KMS-11 (cell line): ENCODE results near the gene GPR151.

ENCODE experiments used
- H2AFZ ChIP-seq: fragments of 200-600 bp; sonication (generic); 2 replicates; pipeline ENCODE4 v1.6.1; 2016; ENCODE audit warnings: antibody characterized with exemption, mixed run types, low read depth
- H3K27ac ChIP-seq: fragments of 200-600 bp; sonication (generic); 2 replicates; pipeline ENCODE4 v1.6.1; 2016; ENCODE audit warnings: mild to moderate bottlenecking, mixed run types
- H3K27me3 ChIP-seq: fragments of 200-600 bp; sonication (generic); 2 replicates; pipeline ENCODE4 v1.6.1; 2017; ENCODE audit warnings: mild to moderate bottlenecking, low read depth, mixed run types, moderate library complexity; ENCODE audit not compliant: insufficient read depth
- H3K36me3 ChIP-seq: fragments of 200-600 bp; sonication (generic); 2 replicates; pipeline ENCODE4 v1.6.1; 2017; ENCODE audit warnings: mild to moderate bottlenecking, mixed run types; ENCODE audit not compliant: insufficient read depth
- H3K4me1 ChIP-seq: fragments of 200-600 bp; sonication (generic); 2 replicates; pipeline ENCODE4 v1.6.1; 2016; ENCODE audit warnings: mild to moderate bottlenecking, low read depth, mixed run types; ENCODE audit not compliant: poor library complexity, severe bottlenecking
- H3K4me2 ChIP-seq: fragments of 200-600 bp; sonication (generic); 2 replicates; pipeline ENCODE4 v1.7.0; 2016; ENCODE audit warnings: mild to moderate bottlenecking, mixed run types
- H3K4me3 ChIP-seq: fragments of 200-600 bp; sonication (generic); IDR thresholded peaks from 2 replicates; pipeline ENCODE4 v1.6.1; 2017; ENCODE audit warnings: low read depth, low read length, mixed read lengths; ENCODE audit not compliant: insufficient read depth
- H3K79me2 ChIP-seq: fragments of 200-600 bp; sonication (generic); 2 replicates; pipeline ENCODE4 v1.6.1; 2016; ENCODE audit warnings: low read depth, mixed run types; ENCODE audit not compliant: insufficient read depth
- H3K9ac ChIP-seq: fragments of 200-600 bp; sonication (generic); 2 replicates; pipeline ENCODE4 v1.6.1; 2016; ENCODE audit warnings: mild to moderate bottlenecking, mixed run types
- H4K20me1 ChIP-seq: fragments of 200-600 bp; sonication (generic); 2 replicates; pipeline ENCODE4 v1.6.1; 2016; ENCODE audit warnings: mild to moderate bottlenecking, mixed run types; ENCODE audit not compliant: insufficient read depth
- TF ChIP-seq, protein P1 (sequence below): fragments of 200-600 bp; sonication (generic); conservative IDR thresholded peaks from 2 replicates; pipeline ENCODE4 v1.6.1; 2017; ENCODE audit warnings: low read depth, mild to moderate bottlenecking, antibody characterized with exemption, low read length, moderate library complexity, mixed read lengths

Gene GPR151

DNA sequence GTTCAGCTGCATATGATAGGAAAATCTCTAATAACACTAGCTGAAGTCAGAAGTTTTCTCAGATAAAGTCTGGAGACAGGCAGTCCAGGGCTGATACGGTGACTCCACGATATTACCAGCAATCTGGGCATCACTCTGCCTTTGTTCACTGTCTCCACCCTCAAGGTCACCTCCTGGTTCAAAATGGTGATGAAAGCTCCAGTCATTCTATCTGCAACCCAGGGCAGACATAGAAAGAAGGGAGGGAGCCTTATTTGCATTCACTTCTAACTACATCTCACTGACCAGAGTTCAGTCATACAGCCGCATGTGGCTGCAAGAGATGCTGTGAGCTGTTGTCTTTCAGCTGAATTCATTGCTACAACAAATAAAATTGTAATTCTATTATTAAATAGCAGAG lies 22.4 kb upstream of the GPR151 start:
- no peak overlapping the region for H3K4me3 ChIP-seq
- H3K27ac ChIP-seq, result no peak overlapping the region
- TF ChIP-seq, protein P1, sequence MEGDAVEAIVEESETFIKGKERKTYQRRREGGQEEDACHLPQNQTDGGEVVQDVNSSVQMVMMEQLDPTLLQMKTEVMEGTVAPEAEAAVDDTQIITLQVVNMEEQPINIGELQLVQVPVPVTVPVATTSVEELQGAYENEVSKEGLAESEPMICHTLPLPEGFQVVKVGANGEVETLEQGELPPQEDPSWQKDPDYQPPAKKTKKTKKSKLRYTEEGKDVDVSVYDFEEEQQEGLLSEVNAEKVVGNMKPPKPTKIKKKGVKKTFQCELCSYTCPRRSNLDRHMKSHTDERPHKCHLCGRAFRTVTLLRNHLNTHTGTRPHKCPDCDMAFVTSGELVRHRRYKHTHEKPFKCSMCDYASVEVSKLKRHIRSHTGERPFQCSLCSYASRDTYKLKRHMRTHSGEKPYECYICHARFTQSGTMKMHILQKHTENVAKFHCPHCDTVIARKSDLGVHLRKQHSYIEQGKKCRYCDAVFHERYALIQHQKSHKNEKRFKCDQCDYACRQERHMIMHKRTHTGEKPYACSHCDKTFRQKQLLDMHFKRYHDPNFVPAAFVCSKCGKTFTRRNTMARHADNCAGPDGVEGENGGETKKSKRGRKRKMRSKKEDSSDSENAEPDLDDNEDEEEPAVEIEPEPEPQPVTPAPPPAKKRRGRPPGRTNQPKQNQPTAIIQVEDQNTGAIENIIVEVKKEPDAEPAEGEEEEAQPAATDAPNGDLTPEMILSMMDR, result no peak
- no peak overlapping the region for H2AFZ ChIP-seq
- H3K27me3 ChIP-seq, result no peaks in the 10 kb centered on the region
- H3K4me1 ChIP-seq, result peaks cover 15% of the 10 kb centered on the region
- no peak overlapping the region for H3K4me2 ChIP-seq
- no peaks in the 10 kb centered on the region for H3K36me3 ChIP-seq
- no peaks in the 10 kb centered on the region for H3K79me2 ChIP-seq
- no peaks in the 10 kb centered on the region for H4K20me1 ChIP-seq
- H3K9ac ChIP-seq, result no peak overlapping the region

DNA sequence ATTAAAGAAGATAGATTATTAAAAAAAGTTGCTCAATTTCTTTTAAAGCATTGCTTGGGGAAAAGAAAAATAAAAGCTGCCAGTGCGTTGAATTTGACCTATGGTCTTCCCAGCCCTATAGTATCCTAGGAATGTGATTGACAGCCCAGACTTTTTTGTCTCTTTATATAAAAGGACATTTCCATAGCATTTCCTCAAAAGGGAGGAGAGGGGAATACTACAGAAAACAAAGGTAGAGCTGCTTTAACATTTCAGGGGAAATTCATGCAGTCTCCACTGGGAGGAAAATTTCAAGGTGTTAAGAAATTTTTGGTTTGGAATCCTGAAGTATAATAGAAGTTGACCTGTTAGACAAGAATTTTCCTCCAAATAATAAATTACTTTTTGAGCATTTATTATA lies 17.9 kb upstream of the GPR151 start:
- no peak overlapping the region for H2AFZ ChIP-seq
- no peak overlapping the region for H3K27ac ChIP-seq
- H3K27me3 ChIP-seq, result no peaks in the 10 kb centered on the region
- TF ChIP-seq, protein P1, result no peak
- no peak overlapping the region for H3K4me2 ChIP-seq
- no peak overlapping the region for H3K4me3 ChIP-seq
- H3K9ac ChIP-seq, result no peak overlapping the region
- no peaks in the 10 kb centered on the region for H3K36me3 ChIP-seq
- no peaks in the 10 kb centered on the region for H4K20me1 ChIP-seq
- peaks cover 9% of the 10 kb centered on the region for H3K4me1 ChIP-seq
- H3K79me2 ChIP-seq, result no peaks in the 10 kb centered on the region

DNA sequence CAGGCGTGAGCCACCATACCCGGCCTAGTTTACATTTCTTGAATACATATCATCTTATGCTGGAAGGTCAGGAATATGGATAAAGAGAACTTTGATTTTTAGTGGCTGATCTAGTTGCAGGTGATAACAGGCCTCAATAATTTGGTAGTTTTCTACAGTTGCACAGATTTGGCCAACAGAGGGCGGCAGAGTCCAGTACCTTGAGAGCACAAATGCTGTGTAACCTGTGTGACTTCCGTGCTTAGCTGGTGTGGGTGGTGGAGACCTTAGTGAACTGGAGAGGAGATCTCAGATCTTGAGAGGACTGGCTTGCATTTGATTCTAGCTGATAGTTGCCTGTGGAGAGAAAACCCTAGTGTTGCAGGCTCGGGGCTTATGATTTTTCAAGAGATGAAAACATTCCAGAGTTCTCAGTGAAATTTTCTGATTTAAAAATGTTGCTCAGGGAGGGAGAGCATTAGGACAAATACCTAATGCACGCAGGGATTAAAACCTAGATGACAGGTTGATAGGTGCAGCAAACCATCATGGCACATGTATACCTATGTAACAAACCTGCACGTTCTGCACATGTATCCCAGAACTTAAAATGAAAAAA lies 17.4 kb upstream of the GPR151 start:
- H3K79me2 ChIP-seq, result no peaks in the 10 kb centered on the region
- peak overlapping the region; percentile 54; the same call in 1 of the 2 replicates for H2AFZ ChIP-seq
- no peaks in the 10 kb centered on the region for H3K36me3 ChIP-seq
- H3K4me1 ChIP-seq, result peaks cover 9% of the 10 kb centered on the region
- no peak overlapping the region for H3K4me3 ChIP-seq
- no peak overlapping the region for H3K27ac ChIP-seq
- no peaks in the 10 kb centered on the region for H4K20me1 ChIP-seq
- H3K9ac ChIP-seq, result no peak overlapping the region
- H3K27me3 ChIP-seq, result no peaks in the 10 kb centered on the region
- no peak overlapping the region for H3K4me2 ChIP-seq
- TF ChIP-seq, protein P1, result peak; percentile 88

DNA sequence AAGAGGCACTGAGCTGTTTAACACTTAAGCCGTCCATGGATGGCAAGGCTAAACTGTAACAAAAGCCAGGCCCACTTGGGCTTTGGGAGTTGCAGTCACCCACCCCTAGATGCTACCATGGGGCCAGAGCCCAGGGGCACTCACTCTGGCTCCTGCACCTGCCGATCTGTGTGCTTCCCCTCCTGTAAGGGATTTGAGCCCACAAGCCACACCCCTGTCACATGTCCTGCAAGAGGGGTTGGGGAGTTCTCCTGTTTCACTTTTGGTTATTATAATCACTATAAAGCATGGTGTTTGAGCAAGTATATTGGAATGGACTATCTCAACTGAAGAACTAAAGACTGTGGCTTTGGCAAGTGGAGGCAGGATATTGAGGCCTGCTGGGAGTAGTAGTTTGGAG lies 14.0 kb upstream of the GPR151 start:
- no peaks in the 10 kb centered on the region for H3K27me3 ChIP-seq
- peak overlapping the region; percentile 1; the same call in 1 of the 2 replicates for H2AFZ ChIP-seq
- no peak overlapping the region for H3K9ac ChIP-seq
- TF ChIP-seq, protein P1, result no peak
- no peak overlapping the region for H3K4me3 ChIP-seq
- no peak overlapping the region for H3K27ac ChIP-seq
- peaks cover 9% of the 10 kb centered on the region for H3K4me1 ChIP-seq
- H3K36me3 ChIP-seq, result no peaks in the 10 kb centered on the region
- no peaks in the 10 kb centered on the region for H4K20me1 ChIP-seq
- H3K79me2 ChIP-seq, result no peaks in the 10 kb centered on the region
- no peak overlapping the region for H3K4me2 ChIP-seq
